ENCODE measurements around the gene WDFY1. TPM values are rescaled to one million over a fixed set of nuclear protein-coding genes. Genes with fewer than 3 reads are reported as not detected.

WDFY1 gene
- total RNA-seq, 1 donor from 2014 or later: 53.1 TPM

GRCh38 chr2:223846515-223846914 lies 98.6 kb downstream of the WDFY1 start:
- H3K9me3 Mint-ChIP-seq (ENCODE audit: unreplicated experiment): peaks cover 10% of the 10 kb centered on the region
- no peak overlapping the region for H3K27ac Mint-ChIP-seq (ENCODE audit: unreplicated experiment)
- no peak overlapping the region for H3K4me3 Mint-ChIP-seq (ENCODE audit: unreplicated experiment)
- TF ChIP-seq CTCF (IDR thresholded peaks at IDR 0.05; ENCODE audit: unreplicated experiment): no peak
- no peaks in the 10 kb centered on the region for H3K4me1 Mint-ChIP-seq (ENCODE audit: unreplicated experiment)
- peaks cover 35% of the 10 kb centered on the region for H3K36me3 Mint-ChIP-seq (ENCODE audit: low read depth, unreplicated experiment)
- no peak for DNase-seq (ENCODE audit: low spot score)
- peaks cover 4% of the 10 kb centered on the region for H3K27me3 Mint-ChIP-seq (ENCODE audit: unreplicated experiment)

GRCh38 chr2:223841436-223842190 lies 103.5 kb downstream of the WDFY1 start:
- no peak for DNase-seq (ENCODE audit: low spot score)

GRCh38 chr2:223837287-223838061 lies 107.7 kb downstream of the WDFY1 start, which contains the start of gene AP1S3:
TSS of gene AP1S3 (minus strand) at chr2:223837582. CDS start at chr2:223837450, 132 bp downstream.
- H3K27me3 Mint-ChIP-seq (ENCODE audit: unreplicated experiment): peaks cover 10% of the 10 kb centered on the region
- peak within 1 kb of the TSS; percentile 93 for H3K4me3 Mint-ChIP-seq (ENCODE audit: unreplicated experiment)
- TF ChIP-seq CTCF (IDR thresholded peaks at IDR 0.05; ENCODE audit: unreplicated experiment): no peak

More at GRCh38 chr2:223841436-223842190, 103.5 kb downstream of the WDFY1 start:
- Mint-ChIP-seq H3K9me3 (ENCODE audit: unreplicated experiment) (no peaks in the 10 kb centered on the region), H3K36me3 (ENCODE audit: low read depth, unreplicated experiment) (no peaks in the 10 kb centered on the region), H3K4me1 (ENCODE audit: unreplicated experiment) (peaks cover 3% of the 10 kb centered on the region), H3K27ac (ENCODE audit: unreplicated experiment) (no peak overlapping the region), H3K27me3 (ENCODE audit: unreplicated experiment) (peaks cover 8% of the 10 kb centered on the region), H3K4me3 (ENCODE audit: unreplicated experiment) (no peak overlapping the region)
- no peak for TF ChIP-seq CTCF (IDR thresholded peaks at IDR 0.05; ENCODE audit: unreplicated experiment)

GRCh38 chr2:223835701-223836532 lies 109.2 kb downstream of the WDFY1 start:
- Mint-ChIP-seq H3K9me3 (ENCODE audit: unreplicated experiment) (no peaks in the 10 kb centered on the region), H3K4me3 (ENCODE audit: unreplicated experiment) (peak overlapping the region; percentile 62), H3K27ac (ENCODE audit: unreplicated experiment) (no peak overlapping the region), H3K4me1 (ENCODE audit: unreplicated experiment) (peaks cover 3% of the 10 kb centered on the region), H3K27me3 (ENCODE audit: unreplicated experiment) (peaks cover 13% of the 10 kb centered on the region), H3K36me3 (ENCODE audit: low read depth, unreplicated experiment) (no peaks in the 10 kb centered on the region)
- no peak for DNase-seq (ENCODE audit: low spot score)
- TF ChIP-seq CTCF (IDR thresholded peaks at IDR 0.05; ENCODE audit: unreplicated experiment): no peak

More at GRCh38 chr2:223837287-223838061, 107.7 kb downstream of the WDFY1 start, which contains the start of gene AP1S3:
- Mint-ChIP-seq H3K4me1 (ENCODE audit: unreplicated experiment) (peaks cover 3% of the 10 kb centered on the region), H3K27ac (ENCODE audit: unreplicated experiment) (peak within 1 kb of the TSS; percentile 72), H3K36me3 (ENCODE audit: low read depth, unreplicated experiment) (no peaks in the 10 kb centered on the region), H3K9me3 (ENCODE audit: unreplicated experiment) (no peaks in the 10 kb centered on the region)
- DNase-seq (ENCODE audit: low spot score): peak; percentile 50
